LHCN-M2 (cell line): Measurements from ENCODE around the gene CTPS1. TPM values are rescaled to one million over a fixed set of nuclear protein-coding genes. Genes with fewer than 3 reads are reported as not detected.

ENCODE experiments used
- DNase-seq: peaks from one replicate; pipeline ENCODE4 v3.0.0-alpha.2; 2012; ENCODE audit warnings: low read depth
- total RNA-seq: library from RNA; depleted of rRNA; stranded (reverse); fragments of >200 nt; gene quantifications from 2 replicates; pipeline ENCODE4 v1.2.3, GENCODE V29; 2014

The CTPS1 gene
- total RNA-seq, 1 experiment from 2014 or later, result 55.1 TPM

- DNase-seq, result no peak
These were observed 9.6 kb downstream of the CTPS1 start for GRCh38 chr1:40989066-40989465.

GRCh38 chr1:40997096-40997495 lies 17.6 kb downstream of the CTPS1 start:
- no peak for DNase-seq

- no peak for DNase-seq
These were observed 19.2 kb downstream of the CTPS1 start for GRCh38 chr1:40998668-40999067.

DNA sequence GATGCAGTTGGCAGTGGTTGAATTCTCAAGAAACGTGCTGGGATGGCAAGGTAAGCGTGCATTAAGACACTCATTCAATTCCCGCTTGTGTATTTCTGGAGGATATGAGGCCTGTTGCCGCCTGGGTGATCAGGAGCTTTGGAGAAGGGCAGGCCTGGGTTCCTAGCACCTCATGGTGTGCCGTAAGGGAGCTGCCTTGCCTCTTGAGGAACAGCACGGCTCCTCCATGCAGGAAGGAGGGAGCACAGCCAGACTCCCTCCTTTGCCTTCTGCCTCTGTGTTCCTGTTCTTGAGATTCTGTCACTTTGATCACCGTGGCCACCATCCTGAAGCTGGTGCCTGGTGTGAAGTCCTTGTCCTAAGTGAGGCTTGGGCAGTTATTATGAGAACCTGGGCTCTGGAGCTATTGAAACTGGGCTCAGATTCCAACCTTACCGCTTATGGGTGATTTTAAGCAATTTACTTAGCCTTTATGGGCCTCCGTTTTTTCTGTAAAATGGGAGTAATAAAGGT lies 23.7 kb downstream of the CTPS1 start:
- DNase-seq, result no peak

DNA sequence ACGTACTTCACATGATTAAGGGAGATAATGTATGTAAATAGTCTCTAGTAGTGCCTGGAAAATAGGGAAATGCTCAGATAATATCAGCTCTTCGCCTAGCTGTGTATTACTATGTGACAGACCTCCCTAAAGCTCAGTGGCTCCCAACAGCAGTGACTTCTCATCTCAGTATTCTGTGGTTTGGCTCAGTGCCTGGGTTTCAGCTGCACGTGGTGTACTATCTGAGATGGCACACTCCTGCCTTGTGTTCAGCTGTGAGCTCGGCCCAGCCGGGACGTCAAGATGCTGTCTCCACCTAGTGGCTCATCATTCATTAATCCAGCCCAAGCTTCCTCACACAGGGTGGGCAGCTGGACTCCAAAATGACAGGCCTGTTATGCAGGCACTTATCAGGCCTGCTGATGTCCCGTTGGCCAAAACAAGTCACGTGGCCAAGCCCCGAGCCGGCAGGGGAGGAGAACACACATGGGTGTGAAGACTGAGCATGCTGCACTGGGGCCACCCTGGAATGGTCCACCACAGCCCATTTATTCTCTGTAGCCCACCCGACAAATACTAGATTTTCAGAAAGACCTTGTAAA lies 24.2 kb downstream of the CTPS1 start:
- peak; percentile 100 for DNase-seq

DNA sequence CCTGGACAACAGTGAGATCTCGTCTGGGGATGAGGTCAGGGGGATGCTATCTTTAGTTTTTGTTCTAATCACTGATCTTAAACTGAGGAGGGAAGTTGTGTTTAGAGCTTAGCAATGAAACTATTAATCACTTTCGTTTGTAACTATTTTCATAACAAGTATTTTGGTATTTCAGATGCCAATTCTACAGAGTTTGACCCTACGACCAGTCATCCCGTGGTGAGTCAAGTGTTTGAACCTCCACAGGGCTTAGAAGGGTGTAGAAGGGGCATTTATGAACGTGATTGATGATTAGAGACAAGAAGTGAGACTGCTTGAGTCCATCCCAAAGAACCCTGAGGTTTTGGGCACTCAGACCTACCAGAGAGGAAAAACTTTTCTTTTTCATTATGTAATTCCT lies 26.4 kb downstream of the CTPS1 start:
- no peak for DNase-seq

DNA sequence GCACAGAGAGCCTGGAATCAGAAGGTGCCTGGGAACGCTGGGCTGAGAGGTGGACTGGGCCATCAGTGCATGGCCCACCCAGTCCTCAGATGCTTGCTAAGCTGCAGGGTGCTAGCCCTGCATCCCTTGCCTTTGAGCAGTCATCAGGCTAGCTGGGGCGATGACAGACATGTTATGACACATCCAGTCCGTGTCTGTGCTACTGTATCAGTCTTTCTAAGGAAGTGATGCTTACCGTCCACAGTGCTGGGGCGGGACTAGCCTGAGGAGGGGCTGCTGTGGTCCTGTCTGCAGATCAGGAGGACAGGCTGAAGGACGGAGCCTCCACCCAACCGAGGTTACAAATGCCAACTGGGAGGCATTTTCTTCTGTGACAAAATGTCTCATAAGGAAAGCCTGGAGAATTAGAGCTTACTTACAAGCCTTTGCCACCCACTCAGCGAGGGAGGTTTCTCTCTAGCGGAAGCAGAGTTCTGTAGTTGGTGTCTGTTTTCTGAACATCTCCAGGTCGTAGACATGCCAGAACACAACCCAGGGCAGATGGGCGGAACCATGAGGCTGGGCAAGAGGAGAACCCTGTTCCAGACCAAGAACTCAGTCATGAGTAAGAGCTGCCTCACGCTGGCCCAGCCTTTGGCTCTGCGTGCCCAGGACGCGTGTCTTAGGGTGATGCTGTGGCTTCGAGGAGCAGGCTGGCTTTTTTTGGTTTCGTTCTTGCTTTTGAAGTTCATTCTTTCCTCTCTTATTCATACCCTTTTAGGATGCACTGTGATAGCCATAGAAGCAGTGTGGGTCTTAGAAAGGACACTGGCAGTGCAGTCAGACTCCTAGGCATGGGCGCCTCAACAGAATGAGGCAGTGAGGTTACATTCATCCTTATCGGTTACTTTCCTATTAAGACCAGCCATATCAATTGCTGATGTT lies 27.7 kb downstream of the CTPS1 start:
- peak; percentile 14 for DNase-seq

- DNase-seq, result no peak
These were observed 30.0 kb downstream of the CTPS1 start for GRCh38 chr1:41009466-41009865.

GRCh38 chr1:41010345-41010744 lies 30.8 kb downstream of the CTPS1 start:
- no peak for DNase-seq

DNA sequence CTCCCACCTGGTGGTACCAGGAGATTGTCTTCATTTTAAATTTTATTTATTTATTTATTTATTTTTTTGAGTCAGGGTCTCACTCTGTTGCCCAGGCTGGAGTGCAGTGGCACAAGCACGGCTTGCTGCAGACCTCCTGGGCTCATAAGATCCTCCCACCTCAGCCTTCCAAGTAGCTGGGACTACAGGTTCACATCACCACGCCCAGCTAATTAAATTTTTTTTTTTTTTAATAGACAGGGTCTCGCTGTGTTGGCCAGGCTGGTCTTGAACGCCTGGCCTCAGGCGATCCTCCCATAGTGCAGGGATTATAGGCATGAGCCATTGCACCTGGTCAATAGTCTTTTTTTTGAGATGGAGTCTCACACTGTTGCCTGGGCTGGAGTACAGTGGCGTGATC lies 33.5 kb downstream of the CTPS1 start:
- no peak for DNase-seq

DNA sequence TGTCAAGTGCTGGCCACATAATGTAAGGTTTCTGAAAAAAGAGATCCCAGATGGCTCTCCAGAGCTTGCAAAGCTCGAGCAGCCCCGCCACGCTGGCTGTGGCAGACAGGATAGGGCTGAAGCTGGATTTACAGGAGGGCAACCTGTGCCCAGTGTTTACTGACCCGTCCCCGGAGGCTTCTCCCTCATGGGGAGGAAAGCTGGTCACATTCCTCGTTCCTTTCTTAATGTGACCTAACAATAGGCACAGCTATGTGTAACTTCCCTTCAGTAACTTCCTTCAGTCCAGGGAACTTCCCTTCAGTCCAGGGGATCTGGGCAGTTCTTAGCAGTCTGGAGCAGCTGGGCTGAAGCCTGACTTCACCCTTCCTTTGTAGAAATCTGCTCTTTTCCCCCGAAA lies 34.3 kb downstream of the CTPS1 start:
- no peak for DNase-seq

- no peak for DNase-seq
These were observed 35.4 kb downstream of the CTPS1 start for GRCh38 chr1:41014871-41015270.

GRCh38 chr1:41015281-41015896 lies 35.9 kb downstream of the CTPS1 start:
- no peak for DNase-seq

DNA sequence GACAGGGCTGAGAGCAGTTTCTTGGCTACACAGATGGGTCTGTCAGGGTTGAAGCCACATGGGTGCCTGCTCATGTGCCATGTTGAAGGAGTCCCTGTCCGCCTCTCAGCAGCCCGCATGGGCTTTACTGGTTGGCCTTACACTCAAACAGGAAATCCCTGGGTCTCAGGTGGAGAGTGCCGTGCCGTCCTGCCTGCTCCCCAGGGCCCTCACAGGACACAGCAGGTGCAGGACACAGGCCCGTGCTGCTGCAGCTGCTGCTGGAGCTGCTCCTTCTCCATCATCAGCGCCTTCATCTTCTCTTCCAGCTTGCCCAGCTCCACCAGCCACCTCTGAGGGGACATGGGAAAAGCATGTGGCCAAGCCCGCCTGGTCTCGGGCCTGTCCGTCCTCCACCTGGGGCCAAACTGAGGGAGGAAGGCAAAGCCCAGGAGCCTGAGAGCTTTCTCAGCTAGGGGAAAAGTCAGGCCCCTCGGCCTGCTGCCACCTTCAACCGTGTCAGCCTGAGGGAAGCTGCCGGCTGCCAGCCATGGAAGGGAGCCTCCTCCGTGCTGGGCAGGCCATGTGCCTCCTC lies 36.5 kb downstream of the CTPS1 start:
- no peak for DNase-seq

GRCh38 chr1:41017141-41018017 lies 37.9 kb downstream of the CTPS1 start:
- no peak for DNase-seq

DNA sequence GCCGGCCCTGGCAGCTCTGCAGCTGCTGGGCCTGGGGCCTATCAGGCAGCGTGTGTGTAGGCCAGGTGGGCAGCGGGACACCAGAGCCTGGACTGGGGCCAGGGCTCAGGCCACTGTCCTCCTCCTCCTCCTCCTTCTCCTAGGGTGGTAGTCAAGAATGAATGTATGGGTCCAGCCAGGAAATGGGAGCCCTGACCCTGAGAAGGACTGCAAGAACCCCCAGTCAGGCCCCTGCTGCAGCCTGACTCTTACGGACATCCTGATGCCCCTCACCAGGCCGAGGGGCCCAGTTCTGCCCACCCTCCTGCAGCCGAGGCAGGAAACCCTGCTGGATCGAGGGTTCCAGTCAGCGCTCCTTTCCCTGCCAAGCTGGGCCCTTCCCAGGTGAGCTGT lies 38.5 kb downstream of the CTPS1 start:
- DNase-seq, result no peak

GRCh38 chr1:41019353-41019745 lies 39.9 kb downstream of the CTPS1 start:
- DNase-seq, result no peak

- DNase-seq, result no peak
These were observed 40.6 kb downstream of the CTPS1 start for GRCh38 chr1:41020109-41020576.

GRCh38 chr1:41020654-41021053 lies 41.2 kb downstream of the CTPS1 start:
- DNase-seq, result no peak

DNA sequence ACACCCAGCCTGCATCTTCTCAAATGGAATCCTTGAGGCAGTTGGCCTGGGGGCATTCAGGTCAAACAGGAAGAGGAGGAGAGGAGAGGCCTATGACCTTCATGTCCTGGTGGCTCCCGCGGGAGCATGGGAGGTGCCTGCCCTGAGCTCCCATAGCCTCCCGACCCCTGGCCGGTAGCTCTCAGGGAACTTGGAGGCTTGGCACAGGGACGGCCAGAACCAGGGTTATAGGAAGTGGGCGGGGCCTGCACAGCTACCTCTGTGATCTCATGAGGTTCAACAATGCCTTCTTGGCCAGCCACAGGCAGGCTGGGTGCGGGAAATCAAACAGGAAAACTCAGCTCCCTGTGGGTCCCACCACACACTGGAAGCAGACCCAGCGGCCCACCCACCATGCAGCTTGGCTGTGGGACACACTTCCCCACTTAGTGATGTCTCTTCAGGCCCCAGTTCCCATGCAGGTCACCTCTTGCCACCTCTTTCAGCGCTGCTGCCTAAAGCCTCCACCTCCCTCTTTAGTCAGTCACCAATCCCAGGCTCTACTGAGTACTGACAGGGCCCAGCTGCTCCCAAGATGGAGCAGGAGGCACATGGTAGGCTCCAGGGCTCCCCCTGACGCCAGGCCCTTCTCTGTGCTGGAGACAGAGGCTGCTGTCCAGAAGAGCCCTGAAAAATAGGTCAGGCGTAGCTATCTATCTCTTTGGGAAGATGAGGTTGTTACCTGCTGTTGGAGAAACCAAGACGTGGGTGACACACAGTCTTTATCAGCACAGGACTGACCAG lies 42.2 kb downstream of the CTPS1 start, which contains the start of gene SLFNL1:
Gene SLFNL1, minus strand, starts transcription at position 200 of the 783 bp plus-strand sequence. CDS start 1,065 bp downstream, outside the sequence.
- DNase-seq, result peak; percentile 39
